DMS 273 treated with DMSO at 0.1 percent for 48 hours (cell line): Measurements from ENCODE around the gene IPP.
"Not testable (repeated sequence)": the region's sequence is repeated elsewhere in the genome, so short reads cannot be mapped to it uniquely, and the experiment has no call there.

Experiments
- DNase-seq: peaks from one replicate; lab custom pipeline; 2025; lab: John Stamatoyannopoulos, UW

Gene IPP

GRCh38 chr1:45739641-45740156, 10.8 kb downstream of the IPP start:
- DNase-seq, result not testable (repeated sequence)

GRCh38 chr1:45739137-45739536, 11.3 kb downstream of the IPP start:
- DNase-seq, result no peak

- DNase-seq, result no peak
Measured at GRCh38 chr1:45730780-45731319, 19.6 kb downstream of the IPP start.

GRCh38 chr1:45730075-45730779, 20.2 kb downstream of the IPP start:
- no peak for DNase-seq

- not testable (repeated sequence) for DNase-seq
Measured at GRCh38 chr1:45726007-45726406, 24.4 kb downstream of the IPP start.

GRCh38 chr1:45723248-45723930, 27.1 kb downstream of the IPP start:
- DNase-seq, result no peak

- no peak for DNase-seq
Measured at GRCh38 chr1:45722809-45723208, 27.6 kb downstream of the IPP start.

- no peak for DNase-seq
Measured at GRCh38 chr1:45721207-45721606, 29.2 kb downstream of the IPP start.

- no peak for DNase-seq
Measured at GRCh38 chr1:45718289-45718688, 32.2 kb downstream of the IPP start.

- DNase-seq, result not testable (repeated sequence)
Measured at GRCh38 chr1:45717386-45717785, 33.1 kb downstream of the IPP start.

- no peak for DNase-seq
Measured at GRCh38 chr1:45716700-45717099, 33.8 kb downstream of the IPP start.

GRCh38 chr1:45713711-45714110, 36.7 kb downstream of the IPP start:
- DNase-seq, result no peak

- no peak for DNase-seq
Measured at GRCh38 chr1:45704637-45705036, 45.8 kb downstream of the IPP start.

- no peak for DNase-seq
Measured at GRCh38 chr1:45694823-45695222, 55.6 kb downstream of the IPP start.

GRCh38 chr1:45693811-45694210, 56.6 kb downstream of the IPP start:
- not testable (repeated sequence) for DNase-seq

- peak; percentile 78 for DNase-seq
Measured at GRCh38 chr1:45687754-45688740, 62.4 kb downstream of the IPP start, which contains the start of gene TMEM69. TMEM69 (plus strand) TSS chr1:45688181; CDS start chr1:45691069, 2,888 bp downstream.

GRCh38 chr1:45687014-45687753, 63.3 kb downstream of the IPP start:
- DNase-seq, result peak; percentile 98

GRCh38 chr1:45686288-45687013, 64.0 kb downstream of the IPP start, which contains the start of gene GPBP1L1:
GPBP1L1 (minus strand) TSS chr1:45686533; CDS start chr1:45659087, 27,446 bp downstream.
- peak; percentile 91 for DNase-seq

- DNase-seq, result no peak
Measured at GRCh38 chr1:45686015-45686287, 64.5 kb downstream of the IPP start.

- no peak for DNase-seq
Measured at GRCh38 chr1:45685308-45686014, 65.0 kb downstream of the IPP start.
